NCI-H2196 treated with DMSO at 0.1 percent for 48 hours (cell line): Measurements from ENCODE around the gene WDR11.

Source experiments
- DNase-seq: peaks from one replicate; lab custom pipeline; 2025; ENCODE audit not compliant: unreplicated experiment; lab: John Stamatoyannopoulos, UW

The WDR11 gene

GRCh38 chr10:120850911-120851865 lies at the start of gene WDR11:
TSS of gene WDR11 (plus strand) at chr10:120851362. CDS start at chr10:120851421, 59 bp downstream.
- peak; percentile 36 for DNase-seq

- DNase-seq: no peak
Observed at GRCh38 chr10:120802935-120803334, 48.2 kb upstream of the WDR11 start.

GRCh38 chr10:120803972-120804371 lies 47.2 kb upstream of the WDR11 start:
- no peak for DNase-seq

GRCh38 chr10:120805014-120805812 lies 45.9 kb upstream of the WDR11 start:
- no peak for DNase-seq

GRCh38 chr10:120806081-120806480 lies 45.1 kb upstream of the WDR11 start:
- no peak for DNase-seq

GRCh38 chr10:120810298-120810697 lies 40.9 kb upstream of the WDR11 start:
- DNase-seq: no peak

- DNase-seq: no peak
Observed at GRCh38 chr10:120813085-120813484, 38.1 kb upstream of the WDR11 start.

- DNase-seq: no peak
Observed at GRCh38 chr10:120818301-120818700, 32.9 kb upstream of the WDR11 start.

- DNase-seq: no peak
Observed at GRCh38 chr10:120819366-120819765, 31.8 kb upstream of the WDR11 start.

GRCh38 chr10:120823266-120823665 lies 27.9 kb upstream of the WDR11 start:
- no peak for DNase-seq

- DNase-seq: no peak
Observed at GRCh38 chr10:120824881-120825309, 26.3 kb upstream of the WDR11 start.

GRCh38 chr10:120825878-120826769 lies 25.0 kb upstream of the WDR11 start:
- DNase-seq: no peak

GRCh38 chr10:120827251-120827875 lies 23.8 kb upstream of the WDR11 start:
- no peak for DNase-seq

GRCh38 chr10:120828763-120829319 lies 22.3 kb upstream of the WDR11 start:
- no peak for DNase-seq

- DNase-seq: no peak
Observed at GRCh38 chr10:120832106-120832505, 19.1 kb upstream of the WDR11 start.

- DNase-seq: no peak
Observed at GRCh38 chr10:120833222-120833928, 17.8 kb upstream of the WDR11 start.

- DNase-seq: no peak
Observed at GRCh38 chr10:120835603-120836002, 15.6 kb upstream of the WDR11 start.

- no peak for DNase-seq
Observed at GRCh38 chr10:120838941-120839340, 12.2 kb upstream of the WDR11 start.

GRCh38 chr10:120841522-120842189 lies 9.5 kb upstream of the WDR11 start:
- DNase-seq: no peak
